Neural cell (in vitro differentiated cells): ENCODE measurements around the gene MAOB.

Experiments
- CTCF ChIP-seq: fragments of 450-650 bp; IDR thresholded peaks from 2 replicates; pipeline ENCODE4 v1.5.1; 2014; ENCODE audit warnings: antibody characterized with exemption, mild to moderate bottlenecking, moderate library complexity; ENCODE audit not compliant: poor library complexity, severe bottlenecking
- MXI1 ChIP-seq: fragments of 450-650 bp; conservative IDR thresholded peaks from 2 replicates; pipeline ENCODE4 v1.6.1; 2014; ENCODE audit warnings: antibody characterized with exemption, mild to moderate bottlenecking; ENCODE audit not compliant: poor library complexity, severe bottlenecking
- POLR2AphosphoS5 ChIP-seq: IDR thresholded peaks from 2 replicates; pipeline ENCODE4 v1.6.1; 2012
- RAD21 ChIP-seq: fragments of 450-650 bp; conservative IDR thresholded peaks from 2 replicates; pipeline ENCODE4 v1.6.1; 2014; ENCODE audit warnings: antibody characterized with exemption, mild to moderate bottlenecking, moderate library complexity

- no peak for TF ChIP-seq POLR2AphosphoS5
- TF ChIP-seq CTCF: no peak
- TF ChIP-seq RAD21: no peak
- TF ChIP-seq MXI1: no peak
These were observed 74.0 kb downstream of the MAOB start for GRCh38 chrX:43808231-43808630.
